Thyroid gland (tissue), 4 donors: ENCODE data around the gene SAMD13.

Experiments
- POLR2A ChIP-seq, 2 donors: fragments of 450-650 bp; IDR thresholded peaks; one replicate each; pipeline ENCODE4 v1.6.1; 2017; ENCODE audit warnings: antibody characterized with exemption in 2 of 2, mild to moderate bottlenecking in 2 of 2, moderate library complexity in 1 of 2
- TF ChIP-seq, protein P1 (sequence below), 6 experiments: fragments of 200-600 bp in 3 of 6; fragments of 450-650 bp in 3 of 6; sonication (generic) in 3 of 6; IDR thresholded peaks; one replicate each; pipeline ENCODE4 v1.5.1; 2016 to 2019; ENCODE audit warnings: antibody characterized with exemption in 6 of 6, mild to moderate bottlenecking in 2 of 6, inconsistent platforms in 1 of 6, moderate library complexity in 1 of 6

- TF ChIP-seq, protein P1, sequence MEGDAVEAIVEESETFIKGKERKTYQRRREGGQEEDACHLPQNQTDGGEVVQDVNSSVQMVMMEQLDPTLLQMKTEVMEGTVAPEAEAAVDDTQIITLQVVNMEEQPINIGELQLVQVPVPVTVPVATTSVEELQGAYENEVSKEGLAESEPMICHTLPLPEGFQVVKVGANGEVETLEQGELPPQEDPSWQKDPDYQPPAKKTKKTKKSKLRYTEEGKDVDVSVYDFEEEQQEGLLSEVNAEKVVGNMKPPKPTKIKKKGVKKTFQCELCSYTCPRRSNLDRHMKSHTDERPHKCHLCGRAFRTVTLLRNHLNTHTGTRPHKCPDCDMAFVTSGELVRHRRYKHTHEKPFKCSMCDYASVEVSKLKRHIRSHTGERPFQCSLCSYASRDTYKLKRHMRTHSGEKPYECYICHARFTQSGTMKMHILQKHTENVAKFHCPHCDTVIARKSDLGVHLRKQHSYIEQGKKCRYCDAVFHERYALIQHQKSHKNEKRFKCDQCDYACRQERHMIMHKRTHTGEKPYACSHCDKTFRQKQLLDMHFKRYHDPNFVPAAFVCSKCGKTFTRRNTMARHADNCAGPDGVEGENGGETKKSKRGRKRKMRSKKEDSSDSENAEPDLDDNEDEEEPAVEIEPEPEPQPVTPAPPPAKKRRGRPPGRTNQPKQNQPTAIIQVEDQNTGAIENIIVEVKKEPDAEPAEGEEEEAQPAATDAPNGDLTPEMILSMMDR (IDR thresholded peaks at IDR 0.05): no peak
- no peak for TF ChIP-seq POLR2A (IDR thresholded peaks at IDR 0.05)
Observed at GRCh38 chr1:84374991-84375696, 73.6 kb downstream of the SAMD13 start.
